Fibroblast of lung (primary cell): ENCODE measurements around the gene PCDHB10.
"Not testable (repeated sequence)": the region's sequence is repeated elsewhere in the genome, so short reads cannot be mapped to it uniquely, and the experiment has no call there.

Source experiments
- EZH2 ChIP-seq: IDR thresholded peaks from 2 replicates; pipeline ENCODE4 v1.5.1; 2012; ENCODE audit warnings: low read length, control low read depth, mild to moderate bottlenecking; ENCODE audit errors: missing control alignments
- TF ChIP-seq, protein P1 (sequence below), 2 donors: IDR thresholded peaks in 1 of 2; conservative IDR thresholded peaks in 1 of 2; 1 replicate in 1 of 2; 2 replicates in 1 of 2; pipeline ENCODE4 v1.5.1; 2011 to 2012; ENCODE audit warnings: low read length in 2 of 2, control low read depth in 1 of 2, inconsistent platforms in 1 of 2, low read depth in 1 of 2, mild to moderate bottlenecking in 1 of 2

- not testable (repeated sequence) for TF ChIP-seq EZH2
- TF ChIP-seq, protein P1, sequence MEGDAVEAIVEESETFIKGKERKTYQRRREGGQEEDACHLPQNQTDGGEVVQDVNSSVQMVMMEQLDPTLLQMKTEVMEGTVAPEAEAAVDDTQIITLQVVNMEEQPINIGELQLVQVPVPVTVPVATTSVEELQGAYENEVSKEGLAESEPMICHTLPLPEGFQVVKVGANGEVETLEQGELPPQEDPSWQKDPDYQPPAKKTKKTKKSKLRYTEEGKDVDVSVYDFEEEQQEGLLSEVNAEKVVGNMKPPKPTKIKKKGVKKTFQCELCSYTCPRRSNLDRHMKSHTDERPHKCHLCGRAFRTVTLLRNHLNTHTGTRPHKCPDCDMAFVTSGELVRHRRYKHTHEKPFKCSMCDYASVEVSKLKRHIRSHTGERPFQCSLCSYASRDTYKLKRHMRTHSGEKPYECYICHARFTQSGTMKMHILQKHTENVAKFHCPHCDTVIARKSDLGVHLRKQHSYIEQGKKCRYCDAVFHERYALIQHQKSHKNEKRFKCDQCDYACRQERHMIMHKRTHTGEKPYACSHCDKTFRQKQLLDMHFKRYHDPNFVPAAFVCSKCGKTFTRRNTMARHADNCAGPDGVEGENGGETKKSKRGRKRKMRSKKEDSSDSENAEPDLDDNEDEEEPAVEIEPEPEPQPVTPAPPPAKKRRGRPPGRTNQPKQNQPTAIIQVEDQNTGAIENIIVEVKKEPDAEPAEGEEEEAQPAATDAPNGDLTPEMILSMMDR (conservative IDR thresholded peaks at IDR 0.05 in 1 of 2, IDR thresholded peaks at IDR 0.05 in 1 of 2; ENCODE audit: low read depth in 1 of 2, low read length in 2 of 2) = not testable (repeated sequence)
Measured at GRCh38 chr5:141174291-141175104, 17.7 kb upstream of the PCDHB10 start.
